ENCODE measurements around the gene SUSD2. TPM values are rescaled to one million over a fixed set of nuclear protein-coding genes. Genes with fewer than 3 reads are reported as not detected.

Gene SUSD2
- polyA plus RNA-seq, 2 of the 4 experiments (the other 2 are of a cell fraction) = 12.7 to 51.9 TPM

GRCh38 chr22:24171822-24172221, 9.5 kb upstream of the SUSD2 start:
- WGBS (ENCODE audit: missing lambda C conversion rate) = 95% methylated on average over 10 of the region's 12 CpGs
- DNase-seq (ENCODE audit: low read depth in 1 of 2, low spot score in 1 of 2) (no peak), ATAC-seq (no peak), FAIRE-seq (no peak)
- 0 out of 3 replicates have a peak, but pooled peaks cover 2% of the 10 kb centered on the region for H3K4me1 ChIP-seq
- POLR2A ChIA-PET = no interaction called here
- H3K4me3 ChIP-seq = no peak overlapping the region
- no peak overlapping the region for H3K27ac ChIP-seq
- TF ChIP-seq MYC (IDR thresholded peaks at IDR 0.05; ENCODE audit: borderline replicate concordance, low read length) = no peak
- H3K4me2 ChIP-seq = no peak overlapping the region
- CTCF ChIA-PET = interaction anchor here (1.6 to 1.9 kb wide), 2 partner anchors 15 to 31 kb away, joined by 3 to 9 read pairs; no protein-coding TSS in a partner anchor
- no peaks in the 10 kb centered on the region for H3K9me3 ChIP-seq

DNA sequence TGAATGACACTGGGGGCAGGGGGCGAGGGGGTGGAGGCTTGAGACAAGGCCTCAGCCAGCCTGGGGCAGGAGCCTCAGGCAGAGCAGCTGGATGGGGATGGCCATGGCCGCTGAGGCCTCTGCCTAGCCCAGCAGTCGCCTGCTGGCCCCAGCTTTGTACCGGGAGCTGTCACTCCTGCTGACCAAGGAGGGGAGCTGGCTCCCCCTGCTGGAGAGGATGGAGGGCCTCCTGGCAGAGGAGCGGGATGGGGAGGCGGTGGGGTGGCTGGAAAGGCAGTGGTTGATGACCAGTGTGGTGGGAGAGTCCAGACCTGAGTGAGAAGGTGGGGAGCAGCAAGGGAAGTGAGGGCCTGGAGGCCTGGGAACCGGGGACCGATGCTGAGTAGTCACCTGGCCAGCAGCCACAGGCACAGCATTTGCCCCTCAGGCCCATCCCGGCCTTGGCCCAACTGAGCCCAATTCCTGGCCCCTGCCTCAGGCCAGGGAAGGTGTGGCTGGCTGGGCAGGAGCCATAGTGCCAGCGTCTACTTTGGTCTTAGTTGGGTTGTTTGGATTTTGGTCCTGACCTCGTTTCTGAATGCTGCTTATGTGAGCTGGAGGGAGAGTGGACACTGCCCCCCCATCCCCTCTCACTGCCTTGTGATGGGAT, 6.0 kb upstream of the SUSD2 start:
- Histone ChIP-seq H3K27ac (peak overlapping the region in 1 of 2 experiments; percentile 66; a peak in 3 of 6 replicates), H3K9me3 (no peaks in the 10 kb centered on the region), H3K4me1 (0 out of 3 replicates have a peak, but pooled peaks cover 2% of the 10 kb centered on the region), H3K4me3 (no peak overlapping the region), H3K4me2 (no peak overlapping the region)
- POLR2A ChIA-PET = interaction anchor here (1.1 kb wide), 1 partner anchor 164 kb away, joined by 4 read pairs; the partner anchor contains the start of gene CABIN1
- CTCF ChIA-PET = interaction anchor here (0.7 to 5.1 kb wide), 24 partner anchors 9 to 340 kb away, joined by 3 to 75 read pairs (median 3); no protein-coding TSS in a partner anchor
- ATAC-seq = peak; percentile 81 to 91
- no peak for FAIRE-seq
- TF ChIP-seq RAD21 (conservative IDR thresholded peaks at IDR 0.05 in 1 of 2, IDR thresholded peaks at IDR 0.05 in 1 of 2) = peak; percentile 81
- TF ChIP-seq, protein P1, sequence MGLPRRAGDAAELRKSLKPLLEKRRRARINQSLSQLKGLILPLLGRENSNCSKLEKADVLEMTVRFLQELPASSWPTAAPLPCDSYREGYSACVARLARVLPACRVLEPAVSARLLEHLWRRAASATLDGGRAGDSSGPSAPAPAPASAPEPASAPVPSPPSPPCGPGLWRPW (IDR thresholded peaks at IDR 0.05) = no peak
- TF ChIP-seq BHLHE40 (IDR thresholded peaks at IDR 0.05; ENCODE audit: low read depth, low read length) = no peak
- no peak for TF ChIP-seq ZC3H11A (IDR thresholded peaks at IDR 0.05)
- TF ChIP-seq, protein P2, sequence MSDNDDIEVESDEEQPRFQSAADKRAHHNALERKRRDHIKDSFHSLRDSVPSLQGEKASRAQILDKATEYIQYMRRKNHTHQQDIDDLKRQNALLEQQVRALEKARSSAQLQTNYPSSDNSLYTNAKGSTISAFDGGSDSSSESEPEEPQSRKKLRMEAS (IDR thresholded peaks at IDR 0.05) = no peak
- peak; percentile 84 for TF ChIP-seq SMC3 (IDR thresholded peaks at IDR 0.05)
- no peak for TF ChIP-seq MAFK (IDR thresholded peaks at IDR 0.05; ENCODE audit: partially characterized antibody)
- TF ChIP-seq POLR2A (IDR thresholded peaks at IDR 0.05; ENCODE audit: low read length) = no peak
- TF ChIP-seq ZNF302 (CRISPR knock-in tag; IDR thresholded peaks at IDR 0.05) = no peak
- no peak for TF ChIP-seq JUNB (IDR thresholded peaks at IDR 0.05)
- TF ChIP-seq SREBF2 (IDR thresholded peaks at IDR 0.05) = no peak
- no peak for TF ChIP-seq FOSB (CRISPR knock-in tag; IDR thresholded peaks at IDR 0.05)
- no peak for TF ChIP-seq EP300 (IDR thresholded peaks at IDR 0.05)
- TF ChIP-seq, protein P3, sequence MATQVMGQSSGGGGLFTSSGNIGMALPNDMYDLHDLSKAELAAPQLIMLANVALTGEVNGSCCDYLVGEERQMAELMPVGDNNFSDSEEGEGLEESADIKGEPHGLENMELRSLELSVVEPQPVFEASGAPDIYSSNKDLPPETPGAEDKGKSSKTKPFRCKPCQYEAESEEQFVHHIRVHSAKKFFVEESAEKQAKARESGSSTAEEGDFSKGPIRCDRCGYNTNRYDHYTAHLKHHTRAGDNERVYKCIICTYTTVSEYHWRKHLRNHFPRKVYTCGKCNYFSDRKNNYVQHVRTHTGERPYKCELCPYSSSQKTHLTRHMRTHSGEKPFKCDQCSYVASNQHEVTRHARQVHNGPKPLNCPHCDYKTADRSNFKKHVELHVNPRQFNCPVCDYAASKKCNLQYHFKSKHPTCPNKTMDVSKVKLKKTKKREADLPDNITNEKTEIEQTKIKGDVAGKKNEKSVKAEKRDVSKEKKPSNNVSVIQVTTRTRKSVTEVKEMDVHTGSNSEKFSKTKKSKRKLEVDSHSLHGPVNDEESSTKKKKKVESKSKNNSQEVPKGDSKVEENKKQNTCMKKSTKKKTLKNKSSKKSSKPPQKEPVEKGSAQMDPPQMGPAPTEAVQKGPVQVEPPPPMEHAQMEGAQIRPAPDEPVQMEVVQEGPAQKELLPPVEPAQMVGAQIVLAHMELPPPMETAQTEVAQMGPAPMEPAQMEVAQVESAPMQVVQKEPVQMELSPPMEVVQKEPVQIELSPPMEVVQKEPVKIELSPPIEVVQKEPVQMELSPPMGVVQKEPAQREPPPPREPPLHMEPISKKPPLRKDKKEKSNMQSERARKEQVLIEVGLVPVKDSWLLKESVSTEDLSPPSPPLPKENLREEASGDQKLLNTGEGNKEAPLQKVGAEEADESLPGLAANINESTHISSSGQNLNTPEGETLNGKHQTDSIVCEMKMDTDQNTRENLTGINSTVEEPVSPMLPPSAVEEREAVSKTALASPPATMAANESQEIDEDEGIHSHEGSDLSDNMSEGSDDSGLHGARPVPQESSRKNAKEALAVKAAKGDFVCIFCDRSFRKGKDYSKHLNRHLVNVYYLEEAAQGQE (IDR thresholded peaks at IDR 0.05) = no peak
- TF ChIP-seq, protein P4, sequence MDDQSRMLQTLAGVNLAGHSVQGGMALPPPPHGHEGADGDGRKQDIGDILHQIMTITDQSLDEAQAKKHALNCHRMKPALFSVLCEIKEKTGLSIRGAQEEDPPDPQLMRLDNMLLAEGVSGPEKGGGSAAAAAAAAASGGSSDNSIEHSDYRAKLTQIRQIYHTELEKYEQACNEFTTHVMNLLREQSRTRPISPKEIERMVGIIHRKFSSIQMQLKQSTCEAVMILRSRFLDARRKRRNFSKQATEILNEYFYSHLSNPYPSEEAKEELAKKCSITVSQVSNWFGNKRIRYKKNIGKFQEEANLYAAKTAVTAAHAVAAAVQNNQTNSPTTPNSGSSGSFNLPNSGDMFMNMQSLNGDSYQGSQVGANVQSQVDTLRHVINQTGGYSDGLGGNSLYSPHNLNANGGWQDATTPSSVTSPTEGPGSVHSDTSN (IDR thresholded peaks at IDR 0.05) = no peak
- no peak for TF ChIP-seq HOXA7 (CRISPR knock-in tag; IDR thresholded peaks at IDR 0.05)
- no peak for TF ChIP-seq MAZ (IDR thresholded peaks at IDR 0.05; ENCODE audit: borderline replicate concordance, low read depth, low read length)
- TF ChIP-seq FOSL2 (IDR thresholded peaks at IDR 0.05) = no peak
- no peak for TF ChIP-seq FOSL2 (CRISPR knock-in tag; IDR thresholded peaks at IDR 0.05)
- TF ChIP-seq RFX5 (IDR thresholded peaks at IDR 0.05) = no peak
- TF ChIP-seq NPAS2 (CRISPR knock-in tag; IDR thresholded peaks at IDR 0.05; ENCODE audit: borderline replicate concordance) = no peak
- no peak for TF ChIP-seq TFCP2L1 (CRISPR knock-in tag; IDR thresholded peaks at IDR 0.05)
- no peak for TF ChIP-seq HMGXB4 (CRISPR knock-in tag; IDR thresholded peaks at IDR 0.05; ENCODE audit: borderline replicate concordance)
- no peak for TF ChIP-seq ZFP36 (IDR thresholded peaks at IDR 0.05; ENCODE audit: borderline replicate concordance, partially characterized antibody)
- no peak for TF ChIP-seq RCOR1 (IDR thresholded peaks at IDR 0.05; ENCODE audit: low read depth, low read length)
- TF ChIP-seq NFE2L2 (conservative IDR thresholded peaks at IDR 0.05; ENCODE audit: low read length) = no peak
- peak; percentile 67 for TF ChIP-seq CTCF (IDR thresholded peaks at IDR 0.05)
- no peak for TF ChIP-seq RNF2 (IDR thresholded peaks at IDR 0.05; ENCODE audit: borderline replicate concordance, low read depth)
- peak; percentile 53 to 71 for DNase-seq (ENCODE audit: low read depth in 1 of 2, low spot score in 1 of 2)
- WGBS (ENCODE audit: missing lambda C conversion rate) = 18% methylated on average over 8 of the region's 11 CpGs

All from A549 (cell line).